PC-9 (cell line): ENCODE data around the gene MCOLN1. TPM values are rescaled to one million over a fixed set of nuclear protein-coding genes. Genes with fewer than 3 reads are reported as not detected.

Experiments used
- BruUV-seq: library from RNA; stranded (reverse); fragments of 400-500 nt; replicated peaks from 2 replicates; lab custom pipeline; 2021; lab: Mats Ljungman, UMichigan
- CTCF ChIA-PET: fragments of 300-600 bp; sonication (Branson Sonifier 250); formaldehyde crosslinking; loops from one replicate; lab custom pipeline; 2022; ENCODE audit warnings: antibody characterized with exemption; lab: Charles Lee
- POLR2A ChIA-PET: fragments of 300-600 bp; sonication (Branson Sonifier 250); formaldehyde crosslinking; loops from one replicate; lab custom pipeline; 2022; ENCODE audit warnings: antibody characterized with exemption; ENCODE audit not compliant: unreplicated experiment; lab: Charles Lee
- DNase-seq, 2 experiments: peaks; one replicate each; pipeline versions ENCODE4 v3.0.0 to v3.0.0-alpha.2; 2015 to 2022; ENCODE audit warnings: mixed read lengths in 1 of 2
- H2AFZ ChIP-seq: fragments of 200-600 bp; sonication (generic); 2 replicates; pipeline ENCODE4 v1.8.1; 2017; ENCODE audit warnings: antibody characterized with exemption
- H3F3A ChIP-seq: fragments of 200-600 bp; sonication (generic); 2 replicates; pipeline ENCODE4 v1.8.1; 2017; ENCODE audit warnings: antibody characterized with exemption, mild to moderate bottlenecking, low read depth; ENCODE audit not compliant: insufficient read depth
- H3K27ac ChIP-seq: fragments of 200-600 bp; sonication (generic); 2 replicates; pipeline ENCODE4 v1.6.1; 2016; ENCODE audit warnings: mixed run types
- H3K27me3 ChIP-seq: fragments of 200-600 bp; sonication (generic); 2 replicates; pipeline ENCODE4 v1.6.1; 2016; ENCODE audit warnings: low read depth, mixed run types; ENCODE audit not compliant: insufficient read depth
- H3K36me3 ChIP-seq: fragments of 200-600 bp; sonication (generic); 2 replicates; pipeline ENCODE4 v1.6.1; 2016; ENCODE audit warnings: low read depth, mixed run types
- H3K4me1 ChIP-seq: fragments of 200-600 bp; sonication (generic); replicated peaks from 2 replicates; pipeline ENCODE4 v1.6.1; 2016; ENCODE audit warnings: mixed run types; ENCODE audit not compliant: insufficient read depth
- H3K4me2 ChIP-seq: fragments of 200-600 bp; sonication (generic); 2 replicates; pipeline ENCODE4 v1.6.1; 2017; ENCODE audit warnings: mixed run types
- H3K4me3 ChIP-seq: fragments of 200-600 bp; sonication (generic); 2 replicates; pipeline ENCODE4 v1.6.1; 2016; ENCODE audit warnings: mixed run types
- H3K79me2 ChIP-seq: fragments of 200-600 bp; sonication (generic); 2 replicates; pipeline ENCODE4 v1.6.1; 2017; ENCODE audit warnings: low read depth, mixed run types
- H3K9me2 ChIP-seq: fragments of 200-600 bp; sonication (generic); 2 replicates; pipeline ENCODE4 v1.8.1; 2017; ENCODE audit warnings: mild to moderate bottlenecking; ENCODE audit not compliant: insufficient read depth
- H3K9me3 ChIP-seq: fragments of 200-600 bp; sonication (generic); 2 replicates; pipeline ENCODE4 v1.8.1; 2016; ENCODE audit warnings: low read depth; ENCODE audit not compliant: insufficient read depth
- H4K20me1 ChIP-seq: fragments of 200-600 bp; sonication (generic); 2 replicates; pipeline ENCODE4 v1.8.1; 2017; ENCODE audit not compliant: insufficient read depth
- CTCF ChIP-seq: fragments of 200-600 bp; sonication (generic); conservative IDR thresholded peaks from 2 replicates; pipeline ENCODE4 v1.6.1; 2017; ENCODE audit warnings: mixed run types, antibody characterized with exemption, mild to moderate bottlenecking, moderate library complexity
- EZH2 ChIP-seq: fragments of 200-600 bp; sonication (generic); IDR thresholded peaks from 2 replicates; pipeline ENCODE4 v1.8.0; 2017; ENCODE audit warnings: antibody characterized with exemption, low read depth
- intact Hi-C: fragments of 100-400 bp; cut with micrococcal nuclease; formaldehyde crosslinking; loops from one replicate; pipeline ENCODE4 v1.10.0; 2022; ENCODE audit not compliant: unreplicated experiment
- total RNA-seq: library from RNA; stranded (reverse); gene quantifications from 2 replicates; pipeline ENCODE4 v1.2.3, GENCODE V29; 2021

Gene MCOLN1
- total RNA-seq, 1 experiment from 2014 or later = 16.0 TPM

DNA sequence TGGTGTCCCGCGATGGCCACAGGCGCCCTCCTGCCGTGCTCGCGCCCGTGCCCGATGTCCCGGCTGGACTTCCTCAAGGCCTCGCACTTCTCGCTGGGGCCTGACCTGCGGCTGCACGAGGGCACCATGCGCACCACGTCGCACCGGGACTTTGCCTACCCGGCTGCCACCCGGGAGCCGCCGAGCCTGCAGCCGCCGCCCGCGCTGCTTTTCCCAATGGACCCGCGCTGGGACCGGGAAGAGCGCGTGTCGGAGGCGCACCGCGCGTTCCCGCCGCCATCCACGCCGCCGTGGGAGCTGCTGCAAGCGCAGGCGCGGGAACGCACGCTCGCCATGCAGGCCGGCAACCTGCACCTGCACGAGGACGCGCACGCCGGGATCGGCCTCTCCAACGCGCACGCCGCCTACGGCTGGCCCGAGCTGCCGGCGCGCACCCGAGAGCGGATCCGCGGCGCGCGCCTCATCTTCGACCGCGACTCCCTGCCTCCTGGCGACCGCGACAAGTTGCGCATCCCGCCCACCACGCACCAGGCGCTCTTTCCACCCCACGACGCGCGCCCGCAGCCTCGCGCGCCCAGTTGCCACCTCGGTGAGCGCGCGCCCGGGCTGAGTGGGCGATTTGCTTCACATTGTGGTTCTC, 21.5 kb upstream of the MCOLN1 start:
- CTCF ChIA-PET = no interaction called here
- POLR2A ChIA-PET = no interaction called here
- Histone ChIP-seq H3K36me3 (no peaks in the 10 kb centered on the region), H3K4me2 (peak overlapping the region; percentile 83), H3F3A (peaks cover 20% of the 10 kb centered on the region), H2AFZ (peak overlapping the region; percentile 82), H3K4me3 (peak overlapping the region; percentile 59), H4K20me1 (no peaks in the 10 kb centered on the region), H3K27me3 (no peaks in the 10 kb centered on the region), H3K9me3 (no peaks in the 10 kb centered on the region), H3K4me1 (peaks cover 14% of the 10 kb centered on the region; the same call in 1 of the 2 replicates), H3K9me2 (no peaks in the 10 kb centered on the region), H3K27ac (no peak overlapping the region), H3K79me2 (no peaks in the 10 kb centered on the region)
- intact Hi-C loops = no loop called here
- TF ChIP-seq EZH2 (no peak), CTCF (no peak)
- peak; percentile 66 to 80 for DNase-seq
- no TSS peak for BruUV-seq

GRCh38 chr19:7502552-7502951, 19.9 kb upstream of the MCOLN1 start:
- no peaks in the 10 kb centered on the region for H3K27me3 ChIP-seq
- CTCF ChIA-PET = interaction anchor here (0.6 kb wide), 1 partner anchor 14 kb away, joined by 3 read pairs; no protein-coding TSS in a partner anchor
- BruUV-seq = no TSS peak

GRCh38 chr19:7504684-7505083, 17.7 kb upstream of the MCOLN1 start:
- Histone ChIP-seq H3K27ac (no peak overlapping the region), H3K4me3 (no peak overlapping the region; the same call in 1 of the 2 replicates), H2AFZ (no peak overlapping the region), H3K79me2 (no peaks in the 10 kb centered on the region), H4K20me1 (no peaks in the 10 kb centered on the region), H3F3A (peaks cover 17% of the 10 kb centered on the region), H3K4me1 (peaks cover 30% of the 10 kb centered on the region), H3K9me2 (no peaks in the 10 kb centered on the region), H3K27me3 (no peaks in the 10 kb centered on the region), H3K9me3 (no peaks in the 10 kb centered on the region), H3K4me2 (peak overlapping the region; percentile 96), H3K36me3 (no peaks in the 10 kb centered on the region)
- BruUV-seq = no TSS peak
- TF ChIP-seq EZH2 (no peak), CTCF (no peak)
- no peak for DNase-seq
- POLR2A ChIA-PET = interaction anchor here (0.7 kb wide), 1 partner anchor 26 kb away, joined by 3 read pairs; no protein-coding TSS in a partner anchor
- CTCF ChIA-PET = no interaction called here
- intact Hi-C loops = loop anchor here (5.0 kb wide), 1 partner anchor 107 kb away; no protein-coding TSS in a partner anchor

More at GRCh38 chr19:7502552-7502951, 19.9 kb upstream of the MCOLN1 start:
- H4K20me1 ChIP-seq = no peaks in the 10 kb centered on the region
- no peak overlapping the region for H3K4me2 ChIP-seq
- intact Hi-C loops = no loop called here
- peaks cover 26% of the 10 kb centered on the region for H3F3A ChIP-seq
- H3K27ac ChIP-seq = no peak overlapping the region
- peaks cover 21% of the 10 kb centered on the region for H3K4me1 ChIP-seq
- no peak for TF ChIP-seq EZH2
- no peak for TF ChIP-seq CTCF
- H3K9me2 ChIP-seq = no peaks in the 10 kb centered on the region
- no peak overlapping the region for H2AFZ ChIP-seq
- no peak for DNase-seq
- no peaks in the 10 kb centered on the region for H3K9me3 ChIP-seq
- H3K79me2 ChIP-seq = no peaks in the 10 kb centered on the region
- POLR2A ChIA-PET = no interaction called here
- no peaks in the 10 kb centered on the region for H3K36me3 ChIP-seq
- H3K4me3 ChIP-seq = no peak overlapping the region
